ENCODE measurements around the gene ELMO1.

The ELMO1 gene

DNA sequence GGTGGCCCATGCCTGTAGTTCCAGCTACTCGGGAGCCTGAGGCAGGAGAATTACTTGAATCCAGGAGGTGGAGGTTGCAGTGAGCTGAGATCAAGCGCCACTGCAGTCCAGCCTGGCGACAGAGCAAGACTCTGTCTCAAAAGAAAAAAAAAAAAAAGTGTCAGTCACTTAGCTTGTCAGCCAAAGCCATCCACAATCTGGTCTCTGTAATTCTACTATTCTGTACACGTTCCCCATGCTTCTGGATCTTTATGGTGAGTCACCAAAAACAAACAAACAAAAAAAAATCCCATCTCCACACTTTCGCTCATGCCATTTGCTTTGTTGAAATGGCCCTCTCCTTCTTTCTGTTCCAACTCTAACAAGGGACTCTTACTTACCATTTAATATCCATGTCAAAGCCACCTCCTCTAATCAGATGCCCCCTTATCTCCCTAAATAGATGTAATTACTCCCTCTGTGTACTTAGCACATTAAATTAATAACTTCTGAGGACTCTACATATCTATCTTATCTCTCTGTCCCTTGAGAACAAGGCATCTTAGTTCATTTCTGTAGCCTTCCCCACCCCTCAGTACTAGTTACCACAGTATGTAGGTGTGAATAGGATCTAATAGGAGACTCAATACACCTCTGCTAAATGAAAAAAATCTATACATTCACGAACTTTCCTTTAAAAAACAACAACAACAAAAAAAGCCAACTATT lies 128.4 kb downstream of the ELMO1 start:
- Histone ChIP-seq H3K4me3 (ENCODE audit: low read depth in 1 of 2, low read length in 2 of 2) (no peak overlapping the region), H3K9me3 (ENCODE audit: insufficient read depth, low read length, severe bottlenecking) (no peaks in the 10 kb centered on the region), H3K36me3 (ENCODE audit: insufficient read depth, low read length) (peaks cover 17% of the 10 kb centered on the region), H3K79me2 (ENCODE audit: insufficient read depth, low read length) (peaks cover 10% of the 10 kb centered on the region; the same call in 1 of the 2 replicates), H3K4me2 (ENCODE audit: insufficient read depth, low read length) (no peak overlapping the region), H4K20me1 (ENCODE audit: insufficient read depth, low read length) (peaks cover 21% of the 10 kb centered on the region; the same call in 1 of the 2 replicates), H3K27me3 (ENCODE audit: insufficient read depth, low read length, poor library complexity) (no peaks in the 10 kb centered on the region), H3K4me1 (ENCODE audit: insufficient read depth, low read length) (peaks cover 17% of the 10 kb centered on the region), H3K27ac (ENCODE audit: low read length) (no peak overlapping the region), H2AFZ (ENCODE audit: low read depth, low read length) (no peak overlapping the region), H3K9ac (ENCODE audit: low read depth, low read length) (no peak overlapping the region)
- DNase-seq (no peak), ATAC-seq (ENCODE audit: insufficient read depth, low read depth) (no peak)
- TF ChIP-seq, protein P1, sequence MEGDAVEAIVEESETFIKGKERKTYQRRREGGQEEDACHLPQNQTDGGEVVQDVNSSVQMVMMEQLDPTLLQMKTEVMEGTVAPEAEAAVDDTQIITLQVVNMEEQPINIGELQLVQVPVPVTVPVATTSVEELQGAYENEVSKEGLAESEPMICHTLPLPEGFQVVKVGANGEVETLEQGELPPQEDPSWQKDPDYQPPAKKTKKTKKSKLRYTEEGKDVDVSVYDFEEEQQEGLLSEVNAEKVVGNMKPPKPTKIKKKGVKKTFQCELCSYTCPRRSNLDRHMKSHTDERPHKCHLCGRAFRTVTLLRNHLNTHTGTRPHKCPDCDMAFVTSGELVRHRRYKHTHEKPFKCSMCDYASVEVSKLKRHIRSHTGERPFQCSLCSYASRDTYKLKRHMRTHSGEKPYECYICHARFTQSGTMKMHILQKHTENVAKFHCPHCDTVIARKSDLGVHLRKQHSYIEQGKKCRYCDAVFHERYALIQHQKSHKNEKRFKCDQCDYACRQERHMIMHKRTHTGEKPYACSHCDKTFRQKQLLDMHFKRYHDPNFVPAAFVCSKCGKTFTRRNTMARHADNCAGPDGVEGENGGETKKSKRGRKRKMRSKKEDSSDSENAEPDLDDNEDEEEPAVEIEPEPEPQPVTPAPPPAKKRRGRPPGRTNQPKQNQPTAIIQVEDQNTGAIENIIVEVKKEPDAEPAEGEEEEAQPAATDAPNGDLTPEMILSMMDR (IDR thresholded peaks at IDR 0.05; ENCODE audit: borderline replicate concordance, extremely low read depth, low read length, poor library complexity, severe bottlenecking): no peak
- no peak for TF ChIP-seq EZH2 (IDR thresholded peaks at IDR 0.05; ENCODE audit: borderline replicate concordance, low read depth, low read length, severe bottlenecking)

DNA sequence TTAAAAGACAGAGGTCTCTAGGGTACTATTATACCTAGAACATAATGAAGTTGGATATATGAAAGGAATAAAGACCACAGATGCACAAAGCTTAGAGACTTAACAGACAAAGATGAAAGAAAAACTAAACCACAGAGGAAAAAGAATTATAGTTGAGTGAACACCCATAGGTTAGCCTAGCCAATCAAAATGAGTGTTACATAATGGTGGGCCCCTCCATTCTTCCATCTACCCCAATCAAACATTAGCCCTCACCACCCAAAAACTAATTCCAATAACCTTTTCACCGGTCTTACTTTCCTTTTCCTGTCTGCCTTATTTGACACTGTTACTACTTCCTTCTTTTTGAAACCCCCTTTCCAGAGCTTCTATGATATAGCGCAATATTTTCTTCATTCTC lies 130.1 kb downstream of the ELMO1 start:
- Histone ChIP-seq H3K4me1 (ENCODE audit: insufficient read depth, low read length) (peaks cover 17% of the 10 kb centered on the region), H3K27me3 (ENCODE audit: insufficient read depth, low read length, poor library complexity) (no peaks in the 10 kb centered on the region), H3K9ac (ENCODE audit: low read depth, low read length) (no peak overlapping the region), H2AFZ (ENCODE audit: low read depth, low read length) (no peak overlapping the region), H3K4me2 (ENCODE audit: insufficient read depth, low read length) (no peak overlapping the region), H4K20me1 (ENCODE audit: insufficient read depth, low read length) (peaks cover 17% of the 10 kb centered on the region; the same call in 1 of the 2 replicates), H3K9me3 (ENCODE audit: insufficient read depth, low read length, severe bottlenecking) (no peaks in the 10 kb centered on the region), H3K4me3 (ENCODE audit: low read depth in 1 of 2, low read length in 2 of 2) (no peak overlapping the region), H3K36me3 (ENCODE audit: insufficient read depth, low read length) (peaks cover 31% of the 10 kb centered on the region), H3K79me2 (ENCODE audit: insufficient read depth, low read length) (peaks cover 10% of the 10 kb centered on the region; the same call in 1 of the 2 replicates), H3K27ac (ENCODE audit: low read length) (no peak overlapping the region)
- peak; percentile 43 for DNase-seq
- no peak for TF ChIP-seq EZH2 (IDR thresholded peaks at IDR 0.05; ENCODE audit: borderline replicate concordance, low read depth, low read length, severe bottlenecking)
- TF ChIP-seq, protein P1 (IDR thresholded peaks at IDR 0.05; ENCODE audit: borderline replicate concordance, extremely low read depth, low read length, poor library complexity, severe bottlenecking): no peak
- peak; percentile 89 for ATAC-seq (ENCODE audit: insufficient read depth, low read depth)

DNA sequence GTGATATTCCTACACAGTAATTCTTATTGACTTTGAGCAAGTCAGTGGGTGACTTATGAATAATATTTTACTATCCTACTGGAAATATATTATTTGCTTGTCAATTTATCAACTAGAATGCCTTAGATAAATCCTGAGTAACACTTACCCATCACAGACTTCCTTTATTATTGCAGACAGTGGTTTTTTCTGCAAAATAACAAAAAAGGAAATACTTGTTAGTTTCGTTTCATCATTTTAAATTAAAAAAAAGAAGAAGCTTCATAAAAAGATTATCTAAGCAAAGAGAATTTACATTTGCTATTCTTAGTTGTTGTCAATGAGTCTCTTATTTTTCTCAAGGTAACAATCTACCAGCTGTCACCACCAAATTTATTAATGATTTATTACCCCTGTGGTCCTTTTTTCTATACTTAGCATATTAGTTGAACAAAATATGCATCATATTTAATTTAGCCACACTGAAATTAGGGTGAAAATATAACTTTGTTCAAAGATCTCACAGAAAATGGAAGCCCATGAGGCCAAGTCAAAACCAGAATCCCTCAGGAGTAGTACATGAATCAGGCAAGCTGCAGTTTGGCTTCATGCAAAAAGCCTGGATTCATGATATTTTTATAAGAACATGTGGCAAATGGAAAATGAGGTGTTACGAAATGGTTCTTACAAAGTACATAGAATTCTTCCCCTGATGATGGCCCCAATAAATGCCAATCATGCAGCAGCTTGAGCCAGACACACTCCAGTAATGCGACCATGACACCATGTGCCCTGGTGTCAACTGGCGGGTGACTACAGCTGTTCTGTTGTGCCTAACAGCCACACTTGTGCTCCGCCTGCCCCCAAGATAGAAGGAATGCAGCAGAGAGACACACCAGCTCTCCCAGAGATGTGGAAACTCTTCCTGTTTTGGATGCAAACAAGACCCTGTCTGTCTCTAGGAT lies 132.6 kb downstream of the ELMO1 start:
- Histone ChIP-seq H3K79me2 (ENCODE audit: insufficient read depth, low read length) (peaks cover 10% of the 10 kb centered on the region; the same call in 1 of the 2 replicates), H3K36me3 (ENCODE audit: insufficient read depth, low read length) (peaks cover 52% of the 10 kb centered on the region)

More for the DNA sequence above, 132.6 kb downstream of the ELMO1 start:
- no peak overlapping the region for H3K4me3 ChIP-seq (ENCODE audit: low read depth in 1 of 2, low read length in 2 of 2)
- H3K9me3 ChIP-seq (ENCODE audit: insufficient read depth, low read length, severe bottlenecking): no peaks in the 10 kb centered on the region
- no peak overlapping the region for H3K4me2 ChIP-seq (ENCODE audit: insufficient read depth, low read length)
- peaks cover 17% of the 10 kb centered on the region; the same call in 1 of the 2 replicates for H4K20me1 ChIP-seq (ENCODE audit: insufficient read depth, low read length)
- no peak for ATAC-seq (ENCODE audit: insufficient read depth, low read depth)
- TF ChIP-seq, protein P1 (IDR thresholded peaks at IDR 0.05; ENCODE audit: borderline replicate concordance, extremely low read depth, low read length, poor library complexity, severe bottlenecking): no peak
- no peak for TF ChIP-seq EZH2 (IDR thresholded peaks at IDR 0.05; ENCODE audit: borderline replicate concordance, low read depth, low read length, severe bottlenecking)
- no peak overlapping the region for H2AFZ ChIP-seq (ENCODE audit: low read depth, low read length)
- H3K27me3 ChIP-seq (ENCODE audit: insufficient read depth, low read length, poor library complexity): no peaks in the 10 kb centered on the region
- DNase-seq: no peak
- H3K9ac ChIP-seq (ENCODE audit: low read depth, low read length): no peak overlapping the region
- H3K4me1 ChIP-seq (ENCODE audit: insufficient read depth, low read length): peaks cover 17% of the 10 kb centered on the region
- H3K27ac ChIP-seq (ENCODE audit: low read length): no peak overlapping the region

Data from DND-41 (cell line).